ENCODE data around the gene FBXO7.

DNA sequence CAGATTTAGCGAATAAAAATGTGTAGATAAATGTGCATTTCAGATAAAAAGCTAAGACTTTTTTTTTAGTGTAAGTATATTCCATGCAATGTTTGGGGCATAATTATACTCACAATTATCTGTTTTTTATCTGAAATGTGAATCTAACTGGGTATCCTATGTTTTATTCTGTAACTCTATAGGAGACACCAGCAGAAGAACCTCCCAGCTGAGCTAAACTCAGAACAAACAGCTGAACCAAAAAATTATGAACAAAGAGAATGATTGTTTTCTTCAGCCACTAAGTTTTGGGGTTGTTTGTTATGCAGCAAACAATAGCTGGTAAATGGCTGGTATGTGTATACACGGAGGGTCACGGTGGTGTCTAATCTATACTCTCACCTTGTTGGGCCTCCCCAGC is 42.9 kb downstream of the FBXO7 start:
- TF ChIP-seq ZNF510 (tag by site-specific recombination; IDR thresholded peaks at IDR 0.05; ENCODE audit: insufficient replicate concordance) (no peak), ZNF239 (tag by site-specific recombination; IDR thresholded peaks at IDR 0.05) (no peak)
- TF ChIP-seq, protein P1, sequence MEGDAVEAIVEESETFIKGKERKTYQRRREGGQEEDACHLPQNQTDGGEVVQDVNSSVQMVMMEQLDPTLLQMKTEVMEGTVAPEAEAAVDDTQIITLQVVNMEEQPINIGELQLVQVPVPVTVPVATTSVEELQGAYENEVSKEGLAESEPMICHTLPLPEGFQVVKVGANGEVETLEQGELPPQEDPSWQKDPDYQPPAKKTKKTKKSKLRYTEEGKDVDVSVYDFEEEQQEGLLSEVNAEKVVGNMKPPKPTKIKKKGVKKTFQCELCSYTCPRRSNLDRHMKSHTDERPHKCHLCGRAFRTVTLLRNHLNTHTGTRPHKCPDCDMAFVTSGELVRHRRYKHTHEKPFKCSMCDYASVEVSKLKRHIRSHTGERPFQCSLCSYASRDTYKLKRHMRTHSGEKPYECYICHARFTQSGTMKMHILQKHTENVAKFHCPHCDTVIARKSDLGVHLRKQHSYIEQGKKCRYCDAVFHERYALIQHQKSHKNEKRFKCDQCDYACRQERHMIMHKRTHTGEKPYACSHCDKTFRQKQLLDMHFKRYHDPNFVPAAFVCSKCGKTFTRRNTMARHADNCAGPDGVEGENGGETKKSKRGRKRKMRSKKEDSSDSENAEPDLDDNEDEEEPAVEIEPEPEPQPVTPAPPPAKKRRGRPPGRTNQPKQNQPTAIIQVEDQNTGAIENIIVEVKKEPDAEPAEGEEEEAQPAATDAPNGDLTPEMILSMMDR (tag by site-specific recombination; IDR thresholded peaks at IDR 0.05): no peak
